Adipocyte (in vitro differentiated cells): ENCODE data around the gene PDE4D.

ENCODE experiments used
- DNase-seq: peaks from one replicate; pipeline ENCODE4 v3.0.0-alpha.2; 2015; ENCODE audit warnings: low read depth
- H3K27me3 ChIP-seq: replicated peaks from 2 replicates; pipeline ENCODE4 v1.7.0; 2013; ENCODE audit warnings: mild to moderate bottlenecking, low read length, moderate library complexity; ENCODE audit not compliant: control insufficient read depth, insufficient read depth
- H3K36me3 ChIP-seq: 2 replicates; pipeline ENCODE4 v1.7.0; 2013; ENCODE audit warnings: low read length, mild to moderate bottlenecking, moderate library complexity; ENCODE audit not compliant: control insufficient read depth, insufficient read depth, severe bottlenecking
- H3K4me1 ChIP-seq: 2 replicates; pipeline ENCODE4 v1.7.0; 2013; ENCODE audit warnings: mild to moderate bottlenecking, low read length, moderate library complexity; ENCODE audit not compliant: control insufficient read depth, insufficient read depth
- H3K4me3 ChIP-seq: 2 replicates; pipeline ENCODE4 v1.7.0; 2013; ENCODE audit warnings: mild to moderate bottlenecking, low read length, moderate library complexity
- H3K9ac ChIP-seq: 2 replicates; pipeline ENCODE4 v1.7.0; 2013; ENCODE audit warnings: mild to moderate bottlenecking, low read length, moderate library complexity
- H3K9me3 ChIP-seq: 2 replicates; pipeline ENCODE4 v1.7.0; 2013; ENCODE audit warnings: mild to moderate bottlenecking, low read length, moderate library complexity; ENCODE audit not compliant: control insufficient read depth

PDE4D gene

DNA sequence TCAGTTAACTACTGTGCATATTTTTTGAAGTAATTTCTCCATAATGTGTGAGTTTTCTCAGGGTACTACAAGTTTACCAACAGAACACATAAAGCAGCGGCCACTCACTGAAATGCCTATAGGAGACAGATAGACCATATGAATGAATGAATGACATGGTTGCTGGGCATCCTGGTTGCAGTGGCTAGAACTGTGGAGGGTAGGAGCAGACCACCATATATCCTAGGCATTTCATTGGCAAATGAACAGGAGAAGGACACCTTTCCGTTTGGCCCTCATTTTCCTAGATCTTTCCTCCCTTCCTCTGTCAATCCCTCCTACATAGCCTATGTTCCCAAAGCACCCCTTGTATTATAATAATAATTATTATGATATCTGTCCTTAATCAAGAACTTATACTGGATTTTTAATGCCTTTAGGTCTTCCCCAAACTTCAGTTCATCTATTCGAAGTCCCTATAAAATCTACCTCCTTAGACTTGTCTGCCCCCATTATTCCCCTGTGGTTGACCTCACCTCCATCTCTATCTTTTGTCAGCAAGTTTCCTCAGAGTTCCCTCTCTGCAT lies 838.5 kb downstream of the PDE4D start:
- peaks cover 8% of the 10 kb centered on the region for H3K27me3 ChIP-seq
- H3K9me3 ChIP-seq: no peaks in the 10 kb centered on the region
- H3K4me3 ChIP-seq: no peak overlapping the region
- no peaks in the 10 kb centered on the region for H3K36me3 ChIP-seq
- H3K9ac ChIP-seq: no peak overlapping the region
- no peak for DNase-seq
- no peaks in the 10 kb centered on the region for H3K4me1 ChIP-seq

DNA sequence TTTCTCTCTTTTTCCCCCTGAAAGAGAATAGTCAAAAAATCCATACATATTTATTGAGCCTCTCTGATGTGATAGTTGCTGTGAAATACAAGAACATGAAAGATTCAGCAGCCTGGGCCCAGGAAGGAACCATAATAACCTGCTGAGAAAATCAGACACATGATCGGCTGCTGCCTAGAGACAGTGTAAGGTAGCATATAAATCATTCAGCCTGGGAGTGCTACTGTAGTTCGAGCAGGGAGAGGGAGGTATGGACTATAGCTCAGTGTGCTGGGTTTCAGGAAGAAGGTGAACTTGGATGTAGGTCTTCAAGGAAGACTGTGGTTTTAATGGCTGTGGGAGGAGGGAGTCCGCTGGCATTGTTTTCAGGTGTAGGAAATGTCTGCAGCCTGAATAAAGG lies 841.6 kb downstream of the PDE4D start:
- H3K4me1 ChIP-seq: no peaks in the 10 kb centered on the region
- no peaks in the 10 kb centered on the region for H3K9me3 ChIP-seq
- H3K4me3 ChIP-seq: no peak overlapping the region
- no peak for DNase-seq
- H3K27me3 ChIP-seq: peaks cover 5% of the 10 kb centered on the region
- H3K36me3 ChIP-seq: no peaks in the 10 kb centered on the region
- H3K9ac ChIP-seq: no peak overlapping the region

DNA sequence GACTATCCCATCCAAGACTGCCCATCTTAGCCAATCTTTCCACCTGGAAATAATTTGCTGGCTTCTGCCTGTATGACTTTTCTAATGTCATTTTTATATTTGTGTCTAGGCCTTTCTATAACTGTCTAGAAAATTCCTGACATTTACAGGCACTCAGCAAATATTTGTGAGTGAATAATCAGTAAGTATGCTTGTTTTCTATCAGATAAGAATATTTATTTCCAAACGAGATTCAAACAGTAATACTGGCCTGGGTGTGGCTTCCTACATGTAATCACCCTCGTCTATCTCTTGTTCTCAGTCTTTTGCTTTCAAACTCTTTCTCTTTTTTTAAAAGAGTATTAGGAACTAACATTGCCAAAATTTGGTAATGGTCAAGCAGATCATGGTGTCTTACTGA lies 844.4 kb downstream of the PDE4D start:
- H3K9ac ChIP-seq: no peak overlapping the region
- H3K4me3 ChIP-seq: no peak overlapping the region
- H3K4me1 ChIP-seq: no peaks in the 10 kb centered on the region
- no peaks in the 10 kb centered on the region for H3K27me3 ChIP-seq
- no peaks in the 10 kb centered on the region for H3K36me3 ChIP-seq
- DNase-seq: no peak
- no peaks in the 10 kb centered on the region for H3K9me3 ChIP-seq

DNA sequence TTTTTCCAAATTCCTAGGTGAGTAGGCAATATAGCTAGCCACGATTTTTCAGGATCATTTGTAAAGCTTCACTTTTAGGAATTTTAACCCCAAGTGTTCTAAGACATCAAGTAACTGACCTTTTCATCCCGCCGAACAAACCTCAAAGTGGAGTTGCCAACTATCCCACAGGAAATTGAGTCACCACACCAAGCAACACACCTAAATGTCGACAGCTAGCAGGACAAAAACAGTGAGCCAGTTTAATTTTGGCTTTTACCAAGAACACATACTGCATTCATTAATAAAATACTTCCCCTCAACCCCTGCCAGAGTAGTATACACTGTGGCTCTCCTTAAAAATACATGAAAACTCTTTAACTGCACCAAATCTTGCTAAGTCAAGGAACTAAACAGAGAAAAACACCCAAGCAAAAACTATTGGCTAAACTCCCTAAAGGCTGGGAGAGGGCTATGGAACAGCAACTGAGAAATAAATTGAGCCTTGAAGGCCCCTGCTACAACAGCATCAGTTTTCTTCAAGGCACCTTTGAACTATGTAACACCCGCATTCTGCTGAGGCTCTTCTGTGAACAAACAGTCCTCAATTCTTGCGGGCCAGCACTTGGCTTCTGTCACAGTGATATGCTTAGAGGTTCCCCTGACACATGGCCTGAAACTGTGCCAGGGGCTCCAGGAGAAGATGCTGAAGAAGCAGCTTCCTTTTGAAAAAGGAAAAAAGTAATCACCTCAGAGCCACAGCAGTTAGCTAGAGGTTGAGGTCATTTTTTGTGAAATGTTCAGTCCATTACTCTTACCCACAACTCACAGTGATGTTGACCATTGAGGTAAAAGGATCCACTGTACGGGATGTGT lies 851.1 kb downstream of the PDE4D start:
- Histone ChIP-seq H3K36me3 (no peaks in the 10 kb centered on the region), H3K27me3 (no peaks in the 10 kb centered on the region), H3K9ac (no peak overlapping the region), H3K4me1 (peaks cover 28% of the 10 kb centered on the region), H3K4me3 (no peak overlapping the region), H3K9me3 (no peaks in the 10 kb centered on the region)
- DNase-seq: peak; percentile 26

DNA sequence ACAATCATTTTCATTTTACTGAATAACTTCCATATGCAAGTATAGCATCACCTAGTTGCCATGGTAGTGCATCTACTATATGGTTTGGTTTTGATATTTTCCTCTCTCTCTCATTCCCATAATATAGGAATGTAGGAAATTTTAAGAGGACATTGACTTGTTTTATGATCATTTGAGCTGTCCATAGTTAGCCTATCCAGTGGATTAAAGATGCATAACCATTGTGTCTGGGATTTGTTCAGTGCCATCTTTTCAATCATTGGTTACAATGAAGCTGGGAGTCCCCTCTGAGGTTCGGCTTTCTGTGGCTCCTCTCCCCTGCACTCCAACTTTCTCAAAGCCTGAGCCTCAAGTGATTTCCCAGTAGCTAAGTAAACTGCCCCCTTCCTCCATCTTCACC lies 852.2 kb downstream of the PDE4D start:
- Histone ChIP-seq H3K9me3 (no peaks in the 10 kb centered on the region), H3K36me3 (no peaks in the 10 kb centered on the region), H3K27me3 (no peaks in the 10 kb centered on the region), H3K9ac (no peak overlapping the region), H3K4me3 (no peak overlapping the region), H3K4me1 (peaks cover 39% of the 10 kb centered on the region)
- no peak for DNase-seq

DNA sequence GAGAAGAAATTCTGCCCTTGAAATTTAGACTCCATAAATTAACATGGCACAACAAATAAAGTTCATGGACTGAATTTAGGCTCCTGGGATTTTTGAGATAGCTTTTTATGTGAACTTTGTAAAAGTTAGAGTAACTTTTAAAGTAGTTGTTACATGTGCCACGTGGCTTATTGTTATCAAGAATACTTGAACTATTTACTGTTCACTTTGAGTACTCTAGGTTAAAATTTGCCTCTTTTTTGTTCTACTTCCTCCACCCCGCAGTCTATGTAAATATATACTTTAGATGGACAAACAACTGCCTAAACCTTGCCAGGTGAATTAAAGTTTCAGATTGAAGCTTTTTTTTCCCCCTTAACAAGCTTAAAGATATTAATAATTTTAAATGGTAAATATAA lies 852.7 kb downstream of the PDE4D start:
- Histone ChIP-seq H3K9me3 (no peaks in the 10 kb centered on the region), H3K4me3 (no peak overlapping the region), H3K36me3 (no peaks in the 10 kb centered on the region), H3K4me1 (peaks cover 43% of the 10 kb centered on the region), H3K9ac (no peak overlapping the region), H3K27me3 (no peaks in the 10 kb centered on the region)
- DNase-seq: no peak

DNA sequence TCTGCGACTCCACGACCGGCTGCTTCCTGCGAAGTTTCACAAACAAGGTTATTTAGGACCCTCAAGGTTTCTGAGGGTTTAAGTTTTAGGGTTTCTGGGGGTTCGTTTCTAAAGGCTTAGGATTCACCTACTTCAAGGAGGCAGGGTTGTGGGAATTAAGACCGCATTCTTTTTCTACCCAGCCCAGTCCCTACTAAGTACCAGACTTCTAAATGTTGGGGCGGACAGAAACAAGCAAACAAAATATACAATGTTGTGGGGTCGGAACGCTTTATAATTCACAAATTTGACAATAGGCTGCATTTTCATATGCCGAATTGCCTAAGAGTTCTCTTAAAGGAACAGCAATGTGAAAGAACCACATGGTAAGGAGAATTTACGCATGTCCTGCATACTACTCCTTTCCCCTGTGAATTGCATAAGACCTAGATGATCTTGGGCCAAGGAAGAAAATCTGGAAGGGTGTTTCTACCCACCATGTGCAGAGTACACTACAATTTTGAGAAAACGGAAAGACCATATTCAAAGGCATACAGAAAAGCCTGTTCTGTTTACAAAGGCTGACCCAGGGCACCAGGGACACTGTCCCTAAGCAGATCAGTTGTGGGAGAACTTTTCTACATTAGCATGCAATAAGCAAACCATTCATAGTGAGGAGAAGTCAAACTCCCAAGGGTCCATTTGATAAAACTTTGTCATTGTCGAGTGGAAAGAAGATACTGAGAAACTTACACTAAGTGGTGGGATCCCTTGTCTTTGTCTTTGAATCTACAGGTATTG lies 853.3 kb downstream of the PDE4D start:
- no peaks in the 10 kb centered on the region for H3K9me3 ChIP-seq
- peak overlapping the region; percentile 89 for H3K9ac ChIP-seq
- no peak for DNase-seq
- H3K4me3 ChIP-seq: peak overlapping the region; percentile 92
- no peaks in the 10 kb centered on the region for H3K36me3 ChIP-seq
- peaks cover 49% of the 10 kb centered on the region for H3K4me1 ChIP-seq
- no peaks in the 10 kb centered on the region for H3K27me3 ChIP-seq

- H3K9ac ChIP-seq: peak overlapping the region; percentile 89
- no peaks in the 10 kb centered on the region for H3K9me3 ChIP-seq
- no peaks in the 10 kb centered on the region for H3K36me3 ChIP-seq
- H3K4me1 ChIP-seq: peaks cover 56% of the 10 kb centered on the region
- H3K4me3 ChIP-seq: peak overlapping the region; percentile 92
- no peaks in the 10 kb centered on the region for H3K27me3 ChIP-seq
- DNase-seq: peak; percentile 86
These were observed 854.1 kb downstream of the PDE4D start for GRCh38 chr5:59039296-59040023.

- no peaks in the 10 kb centered on the region for H3K27me3 ChIP-seq
- no peaks in the 10 kb centered on the region for H3K36me3 ChIP-seq
- H3K9ac ChIP-seq: peak overlapping the region; percentile 89
- H3K4me1 ChIP-seq: peaks cover 56% of the 10 kb centered on the region
- DNase-seq: peak; percentile 25
- peak overlapping the region; percentile 92 for H3K4me3 ChIP-seq
- no peaks in the 10 kb centered on the region for H3K9me3 ChIP-seq
These were observed 854.7 kb downstream of the PDE4D start for GRCh38 chr5:59038798-59039295.

GRCh38 chr5:59037941-59038797 lies 855.4 kb downstream of the PDE4D start:
- no peaks in the 10 kb centered on the region for H3K27me3 ChIP-seq
- no peaks in the 10 kb centered on the region for H3K36me3 ChIP-seq
- no peaks in the 10 kb centered on the region for H3K9me3 ChIP-seq
- peak overlapping the region; percentile 89 for H3K9ac ChIP-seq
- H3K4me3 ChIP-seq: peak overlapping the region; percentile 92
- DNase-seq: peak; percentile 13
- H3K4me1 ChIP-seq: peaks cover 56% of the 10 kb centered on the region
